Stomach (tissue), 4 donors: Measurements from ENCODE around the gene TRIM49C.
"Not testable (repeated sequence)": the region's sequence is repeated elsewhere in the genome, so short reads cannot be mapped to it uniquely, and the experiment has no call there.

Source experiments
- EP300 ChIP-seq: sonication (generic); formaldehyde crosslinking; IDR thresholded peaks from one replicate; pipeline ENCODE4 v1.6.1; 2017; ENCODE audit warnings: antibody characterized with exemption
- POLR2A ChIP-seq, 4 donors: fragments of 450-650 bp; IDR thresholded peaks; one replicate each; pipeline ENCODE4 v1.6.1; 2016; ENCODE audit warnings: antibody characterized with exemption in 4 of 4, control low read depth in 2 of 4, mild to moderate bottlenecking in 1 of 4, moderate library complexity in 1 of 4
- POLR2AphosphoS5 ChIP-seq, 3 donors: sonication (generic); formaldehyde crosslinking; IDR thresholded peaks; one replicate each; pipeline ENCODE4 v1.6.1; 2016; ENCODE audit warnings: antibody characterized with exemption in 3 of 3
- TF ChIP-seq, protein P1 (sequence below), 7 experiments: fragments of 450-650 bp in 4 of 7; fragments of 200-600 bp in 3 of 7; sonication (generic) in 3 of 7; IDR thresholded peaks; one replicate each; pipeline ENCODE4 v1.5.1; 2016 to 2019; ENCODE audit warnings: antibody characterized with exemption in 7 of 7, control low read depth in 2 of 7, mild to moderate bottlenecking in 1 of 7

GRCh38 chr11:90024184-90024583 is 6.7 kb upstream of the TRIM49C start:
- TF ChIP-seq POLR2A (IDR thresholded peaks at IDR 0.05); EP300; POLR2AphosphoS5 (IDR thresholded peaks at IDR 0.05): not testable (repeated sequence)
- TF ChIP-seq, protein P1, sequence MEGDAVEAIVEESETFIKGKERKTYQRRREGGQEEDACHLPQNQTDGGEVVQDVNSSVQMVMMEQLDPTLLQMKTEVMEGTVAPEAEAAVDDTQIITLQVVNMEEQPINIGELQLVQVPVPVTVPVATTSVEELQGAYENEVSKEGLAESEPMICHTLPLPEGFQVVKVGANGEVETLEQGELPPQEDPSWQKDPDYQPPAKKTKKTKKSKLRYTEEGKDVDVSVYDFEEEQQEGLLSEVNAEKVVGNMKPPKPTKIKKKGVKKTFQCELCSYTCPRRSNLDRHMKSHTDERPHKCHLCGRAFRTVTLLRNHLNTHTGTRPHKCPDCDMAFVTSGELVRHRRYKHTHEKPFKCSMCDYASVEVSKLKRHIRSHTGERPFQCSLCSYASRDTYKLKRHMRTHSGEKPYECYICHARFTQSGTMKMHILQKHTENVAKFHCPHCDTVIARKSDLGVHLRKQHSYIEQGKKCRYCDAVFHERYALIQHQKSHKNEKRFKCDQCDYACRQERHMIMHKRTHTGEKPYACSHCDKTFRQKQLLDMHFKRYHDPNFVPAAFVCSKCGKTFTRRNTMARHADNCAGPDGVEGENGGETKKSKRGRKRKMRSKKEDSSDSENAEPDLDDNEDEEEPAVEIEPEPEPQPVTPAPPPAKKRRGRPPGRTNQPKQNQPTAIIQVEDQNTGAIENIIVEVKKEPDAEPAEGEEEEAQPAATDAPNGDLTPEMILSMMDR (IDR thresholded peaks at IDR 0.05) = not testable (repeated sequence)
